Hematopoietic multipotent progenitor cell treated with erythropoietin and hydrocortisone succinate and interleukin-3 and kit ligand, for 8 days (in vitro differentiated cells): ENCODE data around the gene TICAM1.
A peak's percentile ranks its signal among the peaks of the same experiment; 100 is the strongest.
"Not testable (repeated sequence)": the region's sequence is repeated elsewhere in the genome, so short reads cannot be mapped to it uniquely, and the experiment has no call there.

Experiments
- DNase-seq: peaks from one replicate; pipeline ENCODE4 v3.0.0-alpha.2; 2015

The TICAM1 gene

GRCh38 chr19:4831304-4831978 lies at the start of gene TICAM1:
Gene TICAM1 (minus strand): TSS chr19:4831712. CDS start chr19:4818377, 13,335 bp downstream.
- peak; percentile 49 for DNase-seq

GRCh38 chr19:4879041-4879440 lies 47.5 kb upstream of the TICAM1 start:
- no peak for DNase-seq

GRCh38 chr19:4878491-4878968 lies 47.0 kb upstream of the TICAM1 start:
- DNase-seq, result no peak

- DNase-seq, result no peak
These were observed 46.4 kb upstream of the TICAM1 start for GRCh38 chr19:4877753-4878490.

- no peak for DNase-seq
These were observed 42.4 kb upstream of the TICAM1 start for GRCh38 chr19:4873930-4874329.

GRCh38 chr19:4871711-4872110 lies 40.2 kb upstream of the TICAM1 start:
- DNase-seq, result no peak

- peak; percentile 84 for DNase-seq
These were observed 38.7 kb upstream of the TICAM1 start for GRCh38 chr19:4870025-4870700.

GRCh38 chr19:4868286-4868834 lies 36.8 kb upstream of the TICAM1 start:
- no peak for DNase-seq

GRCh38 chr19:4867534-4868285 lies 36.2 kb upstream of the TICAM1 start, which contains the start of gene PLIN3:
Gene PLIN3 (minus strand): TSS chr19:4867667. CDS start chr19:4861394, 6,273 bp downstream.
- peak; percentile 90 for DNase-seq

- DNase-seq, result peak; percentile 62
These were observed 35.3 kb upstream of the TICAM1 start for GRCh38 chr19:4866595-4867424.

- DNase-seq, result no peak
These were observed 29.6 kb upstream of the TICAM1 start for GRCh38 chr19:4861147-4861546.

- DNase-seq, result no peak
These were observed 28.2 kb upstream of the TICAM1 start for GRCh38 chr19:4859697-4860096.

GRCh38 chr19:4856468-4856867 lies 25.0 kb upstream of the TICAM1 start:
- DNase-seq, result not testable (repeated sequence)

GRCh38 chr19:4853506-4853905 lies 22.0 kb upstream of the TICAM1 start:
- not testable (repeated sequence) for DNase-seq

GRCh38 chr19:4852484-4852883 lies 21.0 kb upstream of the TICAM1 start:
- no peak for DNase-seq

- peak; percentile 64 for DNase-seq
These were observed 20.2 kb upstream of the TICAM1 start for GRCh38 chr19:4851551-4852290.

GRCh38 chr19:4849019-4849418 lies 17.5 kb upstream of the TICAM1 start:
- DNase-seq, result no peak

GRCh38 chr19:4847190-4847973 lies 15.9 kb upstream of the TICAM1 start:
- DNase-seq, result no peak

- DNase-seq, result not testable (repeated sequence)
These were observed 14.5 kb upstream of the TICAM1 start for GRCh38 chr19:4845975-4846374.
